C4-2B (cell line): ENCODE measurements around the gene TRPM1.

ENCODE experiments used
- CTCF ChIP-seq: fragments of 450-650 bp; conservative IDR thresholded peaks from 2 replicates; pipeline ENCODE4 v1.5.1; 2017; ENCODE audit warnings: mild to moderate bottlenecking
- ZFX ChIP-seq: fragments of 450-650 bp; IDR thresholded peaks from 2 replicates; pipeline ENCODE4 v1.6.1; 2017

- TF ChIP-seq CTCF (no peak), ZFX (no peak)
Measured at GRCh38 chr15:31027910-31028578, 73.5 kb downstream of the TRPM1 start.
